ENCODE measurements around the gene ACTRT3.

The ACTRT3 gene

DNA sequence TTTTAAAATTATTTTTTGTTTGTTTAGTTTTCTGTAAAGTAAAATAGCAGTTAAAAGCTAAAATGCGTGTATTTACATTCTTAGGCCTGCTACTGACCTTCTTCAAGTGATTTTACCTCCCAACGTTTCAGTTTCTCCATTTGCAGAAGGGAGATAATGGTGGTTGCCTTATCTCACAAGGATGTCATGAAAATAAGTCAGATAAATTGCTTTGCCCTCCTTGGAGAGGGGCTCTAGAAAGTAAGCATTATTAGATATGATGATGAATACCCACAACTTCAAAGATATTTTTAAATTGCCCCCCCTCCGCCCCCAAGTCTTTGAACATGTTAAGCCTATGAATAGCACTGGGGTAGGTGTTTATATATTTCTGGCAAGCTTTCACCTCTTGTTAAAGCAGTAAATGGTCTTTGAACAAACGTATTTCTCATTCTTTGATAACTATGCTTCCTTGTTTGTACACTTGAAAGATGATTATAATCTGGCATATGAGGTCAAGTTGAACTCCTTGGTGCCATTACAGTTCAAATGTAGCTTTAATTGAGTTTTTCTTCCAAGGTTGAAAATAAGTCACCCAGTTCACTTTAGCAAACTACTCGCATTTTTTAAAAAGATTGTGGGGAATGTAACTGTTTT is 10.9 kb downstream of the ACTRT3 start:
- no peak for DNase-seq
- Mint-ChIP-seq H3K27me3 (ENCODE audit: low read depth, poor library complexity) (peaks cover 11% of the 10 kb centered on the region), H3K36me3 (ENCODE audit: low read depth) (no peaks in the 10 kb centered on the region), H3K4me1 (no peaks in the 10 kb centered on the region), H3K9me3 (peaks cover 4% of the 10 kb centered on the region), H3K4me3 (no peak overlapping the region), H3K27ac (no peak overlapping the region)
- TF ChIP-seq, protein P1, sequence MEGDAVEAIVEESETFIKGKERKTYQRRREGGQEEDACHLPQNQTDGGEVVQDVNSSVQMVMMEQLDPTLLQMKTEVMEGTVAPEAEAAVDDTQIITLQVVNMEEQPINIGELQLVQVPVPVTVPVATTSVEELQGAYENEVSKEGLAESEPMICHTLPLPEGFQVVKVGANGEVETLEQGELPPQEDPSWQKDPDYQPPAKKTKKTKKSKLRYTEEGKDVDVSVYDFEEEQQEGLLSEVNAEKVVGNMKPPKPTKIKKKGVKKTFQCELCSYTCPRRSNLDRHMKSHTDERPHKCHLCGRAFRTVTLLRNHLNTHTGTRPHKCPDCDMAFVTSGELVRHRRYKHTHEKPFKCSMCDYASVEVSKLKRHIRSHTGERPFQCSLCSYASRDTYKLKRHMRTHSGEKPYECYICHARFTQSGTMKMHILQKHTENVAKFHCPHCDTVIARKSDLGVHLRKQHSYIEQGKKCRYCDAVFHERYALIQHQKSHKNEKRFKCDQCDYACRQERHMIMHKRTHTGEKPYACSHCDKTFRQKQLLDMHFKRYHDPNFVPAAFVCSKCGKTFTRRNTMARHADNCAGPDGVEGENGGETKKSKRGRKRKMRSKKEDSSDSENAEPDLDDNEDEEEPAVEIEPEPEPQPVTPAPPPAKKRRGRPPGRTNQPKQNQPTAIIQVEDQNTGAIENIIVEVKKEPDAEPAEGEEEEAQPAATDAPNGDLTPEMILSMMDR (IDR thresholded peaks at IDR 0.05) = no peak

DNA sequence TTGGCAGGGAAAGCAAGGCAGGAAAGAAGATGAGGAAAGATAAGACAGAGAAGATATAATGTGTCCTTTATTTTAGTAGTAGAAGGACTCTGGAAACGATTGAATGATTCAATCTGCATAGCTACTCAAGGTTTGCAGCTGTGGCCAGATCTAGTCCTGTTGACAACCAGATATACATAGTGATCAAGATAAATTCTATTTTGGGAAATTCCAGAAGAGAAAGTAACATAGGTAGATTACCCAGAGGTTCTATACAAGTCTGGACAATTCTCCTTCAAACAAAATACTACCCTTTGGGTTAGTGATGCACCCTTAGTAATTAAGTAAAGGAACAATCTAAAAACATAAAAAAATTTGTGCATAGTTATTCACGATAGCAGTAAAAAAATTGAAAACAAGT is 13.9 kb downstream of the ACTRT3 start:
- H3K36me3 Mint-ChIP-seq (ENCODE audit: low read depth) = no peaks in the 10 kb centered on the region
- H3K27ac Mint-ChIP-seq = no peak overlapping the region
- TF ChIP-seq, protein P1 (IDR thresholded peaks at IDR 0.05) = no peak
- no peaks in the 10 kb centered on the region for H3K4me1 Mint-ChIP-seq
- DNase-seq = no peak
- no peaks in the 10 kb centered on the region for H3K9me3 Mint-ChIP-seq
- no peak overlapping the region for H3K4me3 Mint-ChIP-seq
- peaks cover 11% of the 10 kb centered on the region for H3K27me3 Mint-ChIP-seq (ENCODE audit: low read depth, poor library complexity)

DNA sequence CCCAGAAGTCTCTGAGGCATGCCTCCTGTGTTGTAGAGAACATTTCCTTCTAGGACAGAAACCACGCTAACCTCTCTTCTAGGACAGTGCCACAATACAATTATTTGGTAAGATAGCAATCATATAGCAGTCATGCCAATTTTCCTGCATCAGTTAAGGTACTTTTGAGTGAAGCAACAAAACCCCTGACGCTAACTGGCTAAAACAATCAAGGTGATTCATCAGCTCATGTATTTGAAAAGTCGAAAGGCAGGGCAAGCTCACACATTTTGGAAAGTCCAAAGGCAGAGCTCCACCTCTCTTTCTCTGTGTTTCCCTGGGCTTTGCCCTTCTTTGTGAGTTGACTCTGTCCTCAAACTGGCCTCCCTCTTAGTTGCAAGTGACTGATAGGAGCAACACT is 14.7 kb downstream of the ACTRT3 start:
- Mint-ChIP-seq H3K9me3 (no peaks in the 10 kb centered on the region), H3K27ac (no peak overlapping the region), H3K4me1 (no peaks in the 10 kb centered on the region), H3K4me3 (no peak overlapping the region), H3K27me3 (ENCODE audit: low read depth, poor library complexity) (peaks cover 17% of the 10 kb centered on the region), H3K36me3 (ENCODE audit: low read depth) (no peaks in the 10 kb centered on the region)
- TF ChIP-seq, protein P1 (IDR thresholded peaks at IDR 0.05) = no peak
- DNase-seq = no peak

DNA sequence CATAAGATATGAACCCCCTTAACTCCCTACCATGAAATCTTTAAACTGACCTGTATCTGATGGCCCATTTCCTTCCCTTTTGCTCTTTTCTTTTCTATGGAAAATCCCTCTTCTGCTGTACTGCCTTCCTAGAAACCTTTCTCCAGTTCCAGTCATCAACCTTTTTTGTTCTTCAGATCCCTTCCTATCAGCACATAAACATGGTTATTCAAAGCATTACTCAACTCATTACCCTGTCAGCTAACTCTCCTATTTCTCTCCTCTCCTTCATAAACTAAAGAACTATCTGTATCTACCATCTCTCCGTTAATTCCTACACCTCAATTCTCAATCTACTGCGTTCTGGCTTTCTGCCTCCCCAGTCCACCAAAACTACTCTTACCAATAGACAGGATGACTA is 17.5 kb downstream of the ACTRT3 start:
- no peak for DNase-seq
- Mint-ChIP-seq H3K36me3 (ENCODE audit: low read depth) (no peaks in the 10 kb centered on the region), H3K9me3 (no peaks in the 10 kb centered on the region), H3K4me3 (no peak overlapping the region), H3K27ac (no peak overlapping the region), H3K27me3 (ENCODE audit: low read depth, poor library complexity) (peaks cover 26% of the 10 kb centered on the region), H3K4me1 (no peaks in the 10 kb centered on the region)
- TF ChIP-seq, protein P1 (IDR thresholded peaks at IDR 0.05) = no peak

DNA sequence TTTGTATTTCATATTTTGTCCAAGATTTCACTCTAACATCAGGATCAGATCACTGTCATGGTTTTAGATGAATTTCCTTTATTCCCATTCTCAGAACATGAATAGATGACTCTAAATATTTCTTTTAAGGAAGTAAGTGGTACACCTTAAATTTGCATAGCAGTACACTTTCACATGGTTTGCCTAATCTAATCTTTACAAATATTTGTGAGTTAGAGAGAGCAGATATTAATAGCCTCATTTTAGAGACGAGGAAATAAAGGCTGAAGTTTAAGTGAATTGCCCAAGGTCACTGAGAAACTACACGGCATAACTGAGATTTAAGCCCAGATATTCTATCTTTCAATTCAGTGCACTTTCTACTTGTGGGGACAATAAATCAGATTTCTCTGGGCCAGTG is 18.7 kb downstream of the ACTRT3 start:
- Mint-ChIP-seq H3K36me3 (ENCODE audit: low read depth) (no peaks in the 10 kb centered on the region), H3K27me3 (ENCODE audit: low read depth, poor library complexity) (peaks cover 22% of the 10 kb centered on the region), H3K4me3 (no peak overlapping the region), H3K27ac (no peak overlapping the region), H3K4me1 (no peaks in the 10 kb centered on the region), H3K9me3 (no peaks in the 10 kb centered on the region)
- DNase-seq = no peak
- TF ChIP-seq, protein P1 (IDR thresholded peaks at IDR 0.05) = no peak

DNA sequence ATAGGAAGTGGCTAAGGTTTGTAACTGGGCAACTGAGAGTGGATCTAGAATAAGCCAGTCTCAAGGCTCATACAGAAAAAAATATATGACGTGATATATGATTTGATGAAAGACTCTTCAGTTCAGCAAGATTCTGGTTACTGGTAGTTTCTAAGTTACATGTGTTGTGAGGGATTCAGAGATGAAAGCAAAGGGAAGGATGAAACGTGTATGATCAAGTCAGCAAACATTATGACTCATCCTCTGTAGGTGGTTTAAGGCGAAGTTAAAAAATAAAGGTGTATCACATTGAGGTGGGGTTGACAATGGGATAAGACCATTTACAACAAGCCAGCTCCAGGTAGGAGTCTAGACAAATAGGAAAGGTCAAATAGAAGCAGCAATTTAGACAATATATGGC is 20.7 kb downstream of the ACTRT3 start:
- no peak overlapping the region for H3K27ac Mint-ChIP-seq
- H3K36me3 Mint-ChIP-seq (ENCODE audit: low read depth) = no peaks in the 10 kb centered on the region
- no peaks in the 10 kb centered on the region for H3K9me3 Mint-ChIP-seq
- H3K27me3 Mint-ChIP-seq (ENCODE audit: low read depth, poor library complexity) = peaks cover 17% of the 10 kb centered on the region
- no peak overlapping the region for H3K4me3 Mint-ChIP-seq
- DNase-seq = no peak
- peaks cover 7% of the 10 kb centered on the region for H3K4me1 Mint-ChIP-seq
- TF ChIP-seq, protein P1 (IDR thresholded peaks at IDR 0.05) = no peak
